Erythroblast (primary cell): ENCODE data around the gene NRIP2.

Experiments used
- GATA1 ChIP-seq: IDR thresholded peaks from 2 replicates; pipeline ENCODE4 v1.6.1; 2011; ENCODE audit warnings: low read depth, mild to moderate bottlenecking, control low read depth, low read length, moderate library complexity
- POLR2A ChIP-seq: IDR thresholded peaks from 2 replicates; pipeline ENCODE4 v1.6.1; 2011; ENCODE audit warnings: mild to moderate bottlenecking, low read length

- no peak for TF ChIP-seq POLR2A
- TF ChIP-seq GATA1, result no peak
These were observed 49.8 kb downstream of the NRIP2 start for GRCh38 chr12:2785017-2785416.
